Measurements from ENCODE around the gene STOML3. TPM values are rescaled to one million over a fixed set of nuclear protein-coding genes. Genes with fewer than 3 reads are reported as not detected.

STOML3 gene
- total and polyA plus RNA-seq, 2 of the 8 experiments (the other 6 are each of a cell fraction or from before 2014, with no cell fraction given): 0.06 TPM; not detected in 1

DNA sequence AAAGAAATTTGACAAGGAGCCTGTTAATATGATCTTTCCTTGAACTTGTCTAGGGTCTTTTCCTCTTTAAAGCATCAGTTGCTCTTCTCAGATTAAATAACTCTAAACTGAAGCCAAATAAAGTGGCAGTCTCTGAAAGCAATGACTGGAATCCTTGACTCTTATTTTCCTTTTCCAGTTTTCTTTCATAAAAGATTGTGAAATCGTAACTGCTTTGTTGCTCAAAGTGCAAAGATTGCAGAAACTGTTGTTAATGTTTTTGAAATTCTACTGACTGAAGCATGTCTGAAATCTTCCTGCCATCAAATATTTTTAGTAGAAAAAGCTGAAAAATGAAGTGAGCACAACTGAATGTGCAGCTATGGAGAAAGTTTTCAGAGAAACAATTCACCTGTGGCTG lies 49.6 kb upstream of the STOML3 start:
- no peak for FAIRE-seq
- Histone ChIP-seq H3K14ac (ENCODE audit: insufficient read length) (no peak overlapping the region), H4K5ac (ENCODE audit: insufficient read length, low read depth, low read length) (no peak overlapping the region), H2BK120ac (replicated peaks; ENCODE audit: low read depth, low read length) (no peak overlapping the region), H3K27ac (ENCODE audit: low read depth, low read length) (no peak overlapping the region), H3K36me3 (ENCODE audit: control insufficient read depth in 2 of 4, insufficient read depth in 4 of 4, low read length in 3 of 4) (no peaks in the 10 kb centered on the region), H4K91ac (replicated peaks; ENCODE audit: insufficient read length, low read length) (no peak overlapping the region), H2BK15ac (ENCODE audit: low read length) (no peak overlapping the region), H4K8ac (ENCODE audit: extremely low read depth, insufficient read depth, low read length) (no peak overlapping the region), H3K79me1 (ENCODE audit: low read depth, low read length) (no peaks in the 10 kb centered on the region), H3K79me2 (ENCODE audit: control insufficient read depth in 1 of 2, insufficient read depth in 2 of 2, low read length in 2 of 2) (peaks cover 22 to 35% of the 10 kb centered on the region in 2 experiments), H3K9ac (replicated peaks in 1 of 4; ENCODE audit: extremely low read depth in 1 of 4, low read depth in 3 of 4, low read length in 3 of 4) (no peak overlapping the region), H3K4ac (replicated peaks; ENCODE audit: insufficient read length, low read depth, low read length) (no peak overlapping the region), H3K23me2 (ENCODE audit: low read depth, low read length) (peaks cover 11% of the 10 kb centered on the region), H3K4me3 (ENCODE audit: extremely low read depth in 1 of 4, insufficient read depth in 2 of 4, low read depth in 3 of 4, low read length in 4 of 4) (no peak overlapping the region), H3K9me3 (ENCODE audit: insufficient read depth in 2 of 2, low read depth in 1 of 2, low read length in 1 of 2) (no peaks in the 10 kb centered on the region), H2AFZ (ENCODE audit: low read length) (no peak overlapping the region), H2BK5ac (ENCODE audit: low read depth, low read length) (no peak overlapping the region), H2AK5ac (ENCODE audit: low read depth, low read length) (no peak overlapping the region), H3K23ac (ENCODE audit: insufficient read length) (no peak overlapping the region), H3K4me2 (ENCODE audit: insufficient read depth in 1 of 2, low read depth in 2 of 2, low read length in 2 of 2) (no peak overlapping the region), H4K20me1 (replicated peaks in 1 of 2; ENCODE audit: control insufficient read depth in 1 of 2, insufficient read depth in 2 of 2, low read length in 2 of 2) (peaks cover 0 to 1% of the 10 kb centered on the region in 2 experiments), H3K27me3 (replicated peaks in 1 of 4; ENCODE audit: control insufficient read depth in 3 of 4, extremely low read depth in 1 of 4, insufficient read depth in 3 of 4, low read length in 3 of 4) (no peaks in the 10 kb centered on the region; a peak in 1 of 7 replicates), H3K56ac (replicated peaks; ENCODE audit: insufficient read length, low read depth, low read length) (no peak overlapping the region), H2BK12ac (ENCODE audit: low read depth, low read length) (no peak overlapping the region), H3K4me1 (replicated peaks in 1 of 4; ENCODE audit: control insufficient read depth in 3 of 4, insufficient read depth in 4 of 4, low read length in 3 of 4) (peaks cover 0 to 2% (median under 1%) of the 10 kb centered on the region in 4 experiments; a peak in 1 of 7 replicates), H2BK20ac (ENCODE audit: low read length) (no peak overlapping the region), H3K18ac (ENCODE audit: extremely low read depth, low read length) (no peak overlapping the region)
- TF ChIP-seq GABPA (IDR thresholded peaks at IDR 0.05; ENCODE audit: borderline replicate concordance, insufficient read depth, low read length): no peak
- no peak for TF ChIP-seq CREB1 (IDR thresholded peaks at IDR 0.05)
- TF ChIP-seq KDM5A (IDR thresholded peaks at IDR 0.05; ENCODE audit: low read length): no peak
- TF ChIP-seq SUZ12 (IDR thresholded peaks at IDR 0.05; ENCODE audit: low read length): no peak
- 89% methylated on average over 1 of the region's 1 CpG; no CpG with 5 or more reads in 1 of the 2 experiments for WGBS, 2 experiments (ENCODE audit: extremely low coverage in 1 of 2, insufficient coverage in 1 of 2, insufficient read length in 1 of 2, insufficient replicate concordance in 2 of 2, low coverage in 1 of 2, low lambda C conversion rate in 2 of 2, missing lambda C conversion rate in 1 of 2)
- DNase-seq (ENCODE audit: low read depth in 1 of 2, low spot score in 2 of 2): no peak
- ChIA-PET CTCF (ENCODE audit: partially characterized antibody) (interaction anchor here (1.4 kb wide), 1 partner anchor 23 kb away, joined by 3 read pairs; no protein-coding TSS in a partner anchor), POLR2A (ENCODE audit: partially characterized antibody) (no interaction called here)
